Measurements from ENCODE around the gene C12orf76. TPM values are rescaled to one million over a fixed set of nuclear protein-coding genes. Genes with fewer than 3 reads are reported as not detected.

The C12orf76 gene
- total and polyA plus RNA-seq, 2 of the 13 experiments (the other 11 are each of a cell fraction or from before 2014, with no cell fraction given): 15.8 to 38.4 TPM

- no peak for TF ChIP-seq BRF2 (CRISPR knock-in tag; IDR thresholded peaks at IDR 0.05)
- no peak for TF ChIP-seq ZNF563 (CRISPR knock-in tag; IDR thresholded peaks at IDR 0.05)
- TF ChIP-seq ZMYM4 (CRISPR knock-in tag; IDR thresholded peaks at IDR 0.05): peak; percentile 50
- no peak for TF ChIP-seq HNRNPH1 (optimal IDR thresholded peaks at IDR 0.05; ENCODE audit: low read depth, low read length)
- TF ChIP-seq ZNF264 (CRISPR knock-in tag; IDR thresholded peaks at IDR 0.05): 0 out of 2 replicates have a peak, but pooled peaks have one; percentile 49
- no peak for TF ChIP-seq ZNF446 (CRISPR knock-in tag; IDR thresholded peaks at IDR 0.05)
- no peak for TF ChIP-seq SKIL (CRISPR knock-in tag; IDR thresholded peaks at IDR 0.05; ENCODE audit: borderline replicate concordance)
- 0 out of 2 replicates have a peak, but pooled peaks have one; percentile 11 for TF ChIP-seq SIX4 (CRISPR knock-in tag; IDR thresholded peaks at IDR 0.05)
- no peak for TF ChIP-seq PHF20 (CRISPR knock-in tag; IDR thresholded peaks at IDR 0.05)
- peak; percentile 80; the same call in 1 of the 2 replicates for TF ChIP-seq FOXJ3 (CRISPR knock-in tag; IDR thresholded peaks at IDR 0.05; ENCODE audit: borderline replicate concordance)
- peak; percentile 60 for TF ChIP-seq RBM22 (optimal IDR thresholded peaks at IDR 0.05; ENCODE audit: low read length)
- no peak for TF ChIP-seq ZNF280B (CRISPR knock-in tag; IDR thresholded peaks at IDR 0.05; ENCODE audit: borderline replicate concordance)
- peak; percentile 91 for TF ChIP-seq JUND (CRISPR knock-in tag; IDR thresholded peaks at IDR 0.05)
- TF ChIP-seq ZNF883 (CRISPR knock-in tag; IDR thresholded peaks at IDR 0.05; ENCODE audit: not compliant biosample characterization): no peak
- TF ChIP-seq MED13 (CRISPR knock-in tag; IDR thresholded peaks at IDR 0.05): no peak
- no peak for TF ChIP-seq ZNF569 (CRISPR knock-in tag; IDR thresholded peaks at IDR 0.05; ENCODE audit: borderline replicate concordance)
- TF ChIP-seq ZNF792 (CRISPR knock-in tag; IDR thresholded peaks at IDR 0.05): peak; percentile 83; the same call in 1 of the 2 replicates
- peak; percentile 38; the same call in 1 of the 2 replicates for TF ChIP-seq MAX (IDR thresholded peaks at IDR 0.05)
- TF ChIP-seq ZNF510 (CRISPR knock-in tag; IDR thresholded peaks at IDR 0.05; ENCODE audit: low read depth): no peak
- no peak for TF ChIP-seq MLXIP (CRISPR knock-in tag; IDR thresholded peaks at IDR 0.05; ENCODE audit: borderline replicate concordance)
- no peak for TF ChIP-seq HNRNPL (IDR thresholded peaks at IDR 0.05; ENCODE audit: low read depth, low read length)
- TF ChIP-seq KAT8 (CRISPR knock-in tag; IDR thresholded peaks at IDR 0.05): peak; percentile 79
- no peak for TF ChIP-seq ZNF326 (CRISPR knock-in tag; IDR thresholded peaks at IDR 0.05; ENCODE audit: borderline replicate concordance)
Measured at GRCh38 chr12:110039085-110039807, 9.1 kb downstream of the C12orf76 start (continued).

Data from HepG2 (cell line).